T-cell (primary cell): ENCODE results near the gene CDC14A. TPM values are rescaled to one million over a fixed set of nuclear protein-coding genes. Genes with fewer than 3 reads are reported as not detected.

Source experiments
- ATAC-seq, 4 experiments: fragments of 200-7000 bp in 3 of 4; fragments of 150-1000 bp in 1 of 4; cut with Tn5 transposase; replicated peaks in 1 of 4; 1 replicate in 3 of 4; 2 replicates in 1 of 4; pipeline ENCODE4 v1.10.0; 2021; ENCODE audit warnings: moderate library complexity in 3 of 4, mild to moderate bottlenecking in 2 of 4, moderate number of reproducible peaks in 1 of 4
- CTCF ChIA-PET, 2 donors: fragments of 300-600 bp; sonication (Branson Sonifier 250); formaldehyde crosslinking; loops; one replicate each; lab custom pipeline; 2022; ENCODE audit warnings: antibody characterized with exemption in 2 of 2; lab: Charles Lee
- POLR2A ChIA-PET, 2 donors: fragments of 300-600 bp; sonication (Branson Sonifier 250); formaldehyde crosslinking; loops; one replicate each; lab custom pipeline; 2022; ENCODE audit warnings: antibody characterized with exemption in 2 of 2; lab: Charles Lee
- DNase-seq, 35 experiments: peaks; one replicate each; pipeline versions ENCODE4 v3.0.0 to v3.0.0-alpha.2; 2013 to 2023
- H3K27ac ChIP-seq: one replicate; pipeline ENCODE4 v1.5.1; 2013; ENCODE audit warnings: low read length
- H3K27me3 ChIP-seq, 2 experiments: replicated peaks in 1 of 2; 1 replicate in 1 of 2; 2 replicates in 1 of 2; pipeline versions ENCODE4 v1.6.1 to v1.7.0; 2013; ENCODE audit warnings: low read length in 1 of 2, mixed read lengths in 1 of 2; ENCODE audit not compliant: control insufficient read depth in 2 of 2, insufficient read depth in 2 of 2; ENCODE audit errors: extremely low read depth in 1 of 2
- H3K36me3 ChIP-seq, 2 donors: 1 replicate in 1 of 2; 2 replicates in 1 of 2; pipeline versions ENCODE4 v1.6.1 to v1.7.0; 2013; ENCODE audit warnings: low read length in 1 of 2; ENCODE audit not compliant: control insufficient read depth in 2 of 2, insufficient read depth in 1 of 2; ENCODE audit errors: extremely low read depth in 1 of 2
- H3K4me1 ChIP-seq, 2 experiments: 1 replicate in 1 of 2; 2 replicates in 1 of 2; pipeline versions ENCODE4 v1.6.1 to v1.7.0; 2013; ENCODE audit warnings: low read length in 2 of 2, mixed read lengths in 1 of 2; ENCODE audit not compliant: insufficient read depth in 2 of 2, control insufficient read depth in 1 of 2; ENCODE audit errors: extremely low read depth in 1 of 2
- H3K4me3 ChIP-seq, 2 donors: 1 replicate in 1 of 2; 2 replicates in 1 of 2; pipeline versions ENCODE4 v1.5.1 to v1.7.0; 2013; ENCODE audit warnings: mild to moderate bottlenecking in 2 of 2, low read length in 1 of 2, moderate library complexity in 1 of 2; ENCODE audit not compliant: control insufficient read depth in 1 of 2; ENCODE audit errors: extremely low read depth in 1 of 2
- H3K9me3 ChIP-seq: 2 replicates; pipeline ENCODE4 v1.7.0; 2013
- H3K27ac Mint-ChIP-seq, 2 donors: one replicate each; pipeline ENCODE4 v1.8.0; 2020 to 2021; ENCODE audit warnings: mild to moderate bottlenecking in 2 of 2, mixed read lengths in 2 of 2
- H3K27me3 Mint-ChIP-seq, 2 donors: one replicate each; pipeline ENCODE4 v1.8.0; 2021 to 2022; ENCODE audit warnings: mixed read lengths in 2 of 2
- H3K36me3 Mint-ChIP-seq: one replicate; pipeline ENCODE4 v1.8.0; 2021; ENCODE audit warnings: mixed read lengths
- H3K4me1 Mint-ChIP-seq, 3 donors: one replicate each; pipeline ENCODE4 v1.8.0; 2020 to 2022; ENCODE audit warnings: mixed read lengths in 3 of 3, mild to moderate bottlenecking in 1 of 3
- H3K4me3 Mint-ChIP-seq, 3 donors: one replicate each; pipeline ENCODE4 v1.8.0; 2020 to 2022; ENCODE audit warnings: mild to moderate bottlenecking in 3 of 3, mixed read lengths in 3 of 3, moderate library complexity in 3 of 3
- H3K9me3 Mint-ChIP-seq, 3 donors: one replicate each; pipeline ENCODE4 v1.8.0; 2020 to 2022; ENCODE audit warnings: mixed read lengths in 3 of 3
- WGBS: methylation state at CpG from one replicate; pipeline ENCODE4 v1.1.5; 2013; ENCODE audit warnings: missing lambda C conversion rate; ENCODE audit not compliant: insufficient coverage; 5-methylcytosine and 5-hydroxymethylcytosine counted together
- total RNA-seq, 35 experiments: library from RNA in 6 of 35; stranded (reverse) in 6 of 35; fragments of 120-200 nt in 1 of 35; gene quantifications; one replicate each; pipeline versions ENCODE4 v1.2.1 to v1.2.4 and lab custom pipeline; 2013 to 2026

Gene CDC14A
- total RNA-seq, 5 donors from 2014 or later (not counting 1 experiment from before 2014, with no cell fraction given) = 77.1 to 169 (median 91.6) TPM

DNA sequence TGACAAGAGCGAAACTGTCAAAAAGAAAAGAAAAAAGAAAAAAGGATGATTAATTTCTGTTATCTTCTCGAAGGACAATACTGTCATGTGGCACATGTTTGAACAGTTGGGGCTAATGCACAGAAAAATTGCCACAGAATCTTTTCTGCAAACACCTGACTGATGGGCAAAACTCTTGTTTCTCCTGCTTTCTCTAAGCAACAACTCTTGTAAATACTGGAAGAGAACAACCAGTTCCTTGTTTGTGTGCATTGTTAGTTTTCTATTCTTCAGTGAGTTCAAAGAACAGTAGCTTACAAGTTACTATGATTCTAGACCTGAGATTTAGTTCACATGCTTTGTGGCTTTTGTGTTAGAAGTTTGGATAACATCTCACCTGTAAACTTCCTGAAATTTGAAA, 60.7 kb downstream of the CDC14A start:
- H3K9me3 ChIP-seq = peaks cover 4% of the 10 kb centered on the region
- ChIA-PET POLR2A (interaction anchor here (0.6 to 1.0 kb wide), 3 partner anchors 11 to 503 kb away, joined by 3 read pairs; no protein-coding TSS in a partner anchor), CTCF (interaction anchor here in 1 of 2 donors (0.7 to 2.3 kb wide), 6 partner anchors 9 to 42 kb away, joined by 3 to 12 read pairs (median 4); no protein-coding TSS in a partner anchor)
- peak overlapping the region; percentile 82 to 92 for H3K27ac Mint-ChIP-seq
- 14% methylated on average over 1 of the region's 2 CpGs for WGBS
- peaks cover 84 to 88% (median 86%) of the 10 kb centered on the region in 3 donors for H3K4me1 Mint-ChIP-seq
- ATAC-seq (peak in 3 of 4 experiments; percentile 34 to 65 (median 49)), DNase-seq (no peak)
- peak overlapping the region; percentile 7 to 50 (median 38) for H3K4me3 Mint-ChIP-seq
- H3K36me3 ChIP-seq = peaks cover 0 to 23% of the 10 kb centered on the region in 2 donors
- H3K4me1 ChIP-seq = peaks cover 43 to 47% of the 10 kb centered on the region in 2 experiments
- peak overlapping the region; percentile 65 for H3K27ac ChIP-seq
- peaks cover 1 to 10% (median 9%) of the 10 kb centered on the region in 3 donors for H3K9me3 Mint-ChIP-seq
- no peak overlapping the region for H3K4me3 ChIP-seq
- no peaks in the 10 kb centered on the region for H3K27me3 ChIP-seq
- peaks cover 60% of the 10 kb centered on the region for H3K36me3 Mint-ChIP-seq
- H3K27me3 Mint-ChIP-seq = no peaks in the 10 kb centered on the region

DNA sequence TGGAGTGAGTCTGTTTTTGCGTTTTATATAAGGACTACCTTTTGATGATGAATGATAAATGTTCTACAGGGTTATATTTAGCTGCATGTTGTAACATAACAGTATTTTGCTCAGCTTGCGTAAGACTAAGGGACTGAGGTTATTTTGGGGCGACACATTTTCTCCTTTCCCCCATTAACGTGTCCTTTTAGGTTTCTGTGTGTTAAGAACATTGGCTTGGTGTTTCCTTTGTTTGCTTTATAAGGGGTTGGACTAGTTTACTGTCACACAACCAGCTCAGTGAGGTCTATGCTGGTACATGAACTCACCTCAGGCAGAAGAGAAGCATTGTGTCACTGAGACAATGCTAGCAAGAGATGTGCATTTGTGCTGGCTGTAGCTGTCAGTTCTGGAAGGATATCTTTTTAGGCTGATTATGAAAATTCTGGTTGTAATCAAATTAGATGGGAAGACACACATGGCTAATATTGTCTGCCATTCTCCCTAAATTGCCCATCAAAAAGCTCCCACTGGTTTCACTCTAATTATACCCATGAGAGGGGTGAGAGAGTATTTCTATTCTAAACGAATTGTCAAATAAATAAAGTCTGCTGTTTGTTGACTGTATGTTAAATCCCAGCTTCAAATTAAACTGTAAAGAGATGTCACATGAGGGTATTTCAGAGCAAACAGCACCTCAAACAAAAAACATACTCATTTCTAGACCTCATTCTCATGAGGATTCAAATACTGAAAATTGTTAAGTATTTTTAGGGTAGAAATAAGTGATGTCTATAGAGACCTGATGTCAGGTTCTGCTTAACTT, 62.6 kb downstream of the CDC14A start:
- peaks cover 83 to 85% (median 85%) of the 10 kb centered on the region in 3 donors for H3K4me1 Mint-ChIP-seq
- peak in 15 of 35 experiments; percentile 2 to 56 (median 17) for DNase-seq
- CTCF ChIA-PET = interaction anchor here (0.5 to 1.5 kb wide), 11 partner anchors 10 to 62 kb away, joined by 3 to 6 read pairs (median 4); no protein-coding TSS in a partner anchor
- H3K27ac ChIP-seq = peak overlapping the region; percentile 65
- H3K27ac Mint-ChIP-seq = peak overlapping the region; percentile 82 to 83
- H3K4me3 Mint-ChIP-seq = peak overlapping the region in 2 of 3 donors; percentile 28 to 41
- H3K36me3 Mint-ChIP-seq = peaks cover 58% of the 10 kb centered on the region
- peak; percentile 53 to 78 (median 55) for ATAC-seq
- H3K27me3 Mint-ChIP-seq = no peaks in the 10 kb centered on the region
- peaks cover 45 to 50% of the 10 kb centered on the region in 2 experiments for H3K4me1 ChIP-seq
- no peaks in the 10 kb centered on the region for H3K9me3 ChIP-seq
- peaks cover 7 to 24% of the 10 kb centered on the region in 2 donors for H3K36me3 ChIP-seq
- POLR2A ChIA-PET = interaction anchor here (0.5 to 1.9 kb wide), 16 partner anchors 8 to 1599 kb away, joined by 3 to 8 read pairs (median 4); partner anchors contain the start of gene CDC14A (in 1 of the 2)
- H3K27me3 ChIP-seq = no peaks in the 10 kb centered on the region
- WGBS = no CpG with 5 or more reads among the region's 5 CpGs
- peaks cover 5 to 10% (median 8%) of the 10 kb centered on the region in 3 donors for H3K9me3 Mint-ChIP-seq
- H3K4me3 ChIP-seq = no peak overlapping the region

DNA sequence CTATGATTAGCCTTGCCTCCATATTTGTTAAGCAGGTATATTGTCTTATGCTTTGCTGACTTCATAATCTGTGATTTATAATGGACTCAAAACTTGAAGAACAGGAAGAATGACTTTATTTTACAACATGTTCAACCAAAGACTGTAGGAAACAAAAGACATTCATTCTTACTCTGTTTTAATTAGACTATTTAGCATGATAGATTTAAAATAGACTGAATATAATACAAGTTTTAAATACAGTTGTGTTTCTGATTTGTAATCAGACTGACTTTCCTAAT, 63.1 kb downstream of the CDC14A start:
- Histone ChIP-seq H3K27ac (peak overlapping the region; percentile 65), H3K9me3 (no peaks in the 10 kb centered on the region), H3K36me3 (peaks cover 7 to 24% of the 10 kb centered on the region in 2 donors), H3K4me1 (peaks cover 40 to 50% of the 10 kb centered on the region in 2 experiments), H3K27me3 (no peaks in the 10 kb centered on the region), H3K4me3 (no peak overlapping the region)
- CTCF ChIA-PET = interaction anchor here in 1 of 2 donors (1.1 to 1.5 kb wide), 4 partner anchors 9 to 46 kb away, joined by 3 to 6 read pairs (median 6); no protein-coding TSS in a partner anchor
- no peak for ATAC-seq
- H3K4me3 Mint-ChIP-seq = peak overlapping the region in 1 of 3 donors; percentile 41
- peaks cover 58% of the 10 kb centered on the region for H3K36me3 Mint-ChIP-seq
- H3K27me3 Mint-ChIP-seq = no peaks in the 10 kb centered on the region
- peak overlapping the region; percentile 82 to 83 for H3K27ac Mint-ChIP-seq
- H3K9me3 Mint-ChIP-seq = peaks cover 5 to 10% (median 8%) of the 10 kb centered on the region in 3 donors
- POLR2A ChIA-PET = interaction anchor here (0.5 to 1.7 kb wide), 7 partner anchors 8 to 62 kb away, joined by 3 to 7 read pairs (median 4); no protein-coding TSS in a partner anchor
- no peak for DNase-seq
- peaks cover 83 to 90% (median 89%) of the 10 kb centered on the region in 3 donors for H3K4me1 Mint-ChIP-seq

DNA sequence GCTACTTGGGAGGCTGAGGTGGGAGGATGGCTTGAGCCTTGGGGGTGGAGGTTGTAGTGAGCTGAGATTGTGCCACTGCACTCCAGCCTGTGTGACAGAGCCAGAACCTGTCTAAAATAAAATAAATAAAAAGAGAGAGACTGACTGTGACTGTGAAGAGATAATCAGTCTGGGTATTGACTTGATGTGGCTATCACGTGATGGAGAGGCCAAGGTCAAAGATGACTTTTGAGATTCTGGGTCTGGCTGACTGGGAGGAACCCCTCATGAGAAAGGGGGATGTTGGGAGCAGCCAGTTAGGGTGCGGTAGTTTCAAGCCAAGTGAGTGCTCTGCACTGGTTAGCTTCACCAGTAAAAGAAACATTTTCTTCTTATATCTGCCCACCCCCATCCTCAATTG, 66.8 kb downstream of the CDC14A start:
- H3K27ac Mint-ChIP-seq = peak overlapping the region; percentile 93
- Histone ChIP-seq H3K4me3 (no peak overlapping the region), H3K27ac (peak overlapping the region; percentile 20), H3K9me3 (no peaks in the 10 kb centered on the region), H3K4me1 (peaks cover 28 to 37% of the 10 kb centered on the region in 2 experiments), H3K36me3 (peaks cover 7 to 24% of the 10 kb centered on the region in 2 donors), H3K27me3 (no peaks in the 10 kb centered on the region)
- ChIA-PET CTCF (interaction anchor here in 1 of 2 donors (0.6 to 1.0 kb wide), 2 partner anchors 30 to 35 kb away, joined by 3 to 5 read pairs; no protein-coding TSS in a partner anchor), POLR2A (interaction anchor here (0.6 kb wide), 2 partner anchors 37 to 883 kb away, joined by 3 to 5 read pairs; no protein-coding TSS in a partner anchor)
- ATAC-seq = no peak
- peak overlapping the region in 1 of 3 donors; percentile 4 for H3K4me3 Mint-ChIP-seq
- peaks cover 59% of the 10 kb centered on the region for H3K36me3 Mint-ChIP-seq
- DNase-seq = no peak
- WGBS = 100% methylated on average over 1 of the region's 2 CpGs
- peaks cover 83 to 91% (median 91%) of the 10 kb centered on the region in 3 donors for H3K4me1 Mint-ChIP-seq
- H3K9me3 Mint-ChIP-seq = peaks cover 5 to 10% (median 8%) of the 10 kb centered on the region in 3 donors
- H3K27me3 Mint-ChIP-seq = no peaks in the 10 kb centered on the region

DNA sequence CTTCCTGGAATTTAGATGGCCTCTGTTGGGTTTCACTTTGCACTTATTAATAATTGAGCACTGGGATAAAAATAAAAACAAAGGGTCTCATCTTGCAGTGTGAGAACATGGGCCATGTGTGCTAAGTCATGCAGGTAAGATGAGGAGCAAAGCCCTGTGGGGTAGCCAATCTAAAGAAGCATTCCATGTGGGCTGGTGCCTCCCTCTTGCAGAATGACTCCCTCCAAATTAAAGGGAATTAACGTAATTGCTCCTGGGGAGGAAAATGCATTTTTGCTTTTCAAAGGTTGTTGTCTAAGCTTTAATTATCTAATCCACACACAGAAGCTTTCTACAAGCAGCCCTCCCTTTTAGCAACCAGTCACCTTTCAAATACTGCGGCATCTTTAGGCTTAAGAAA, 69.8 kb downstream of the CDC14A start:
- peaks cover 69% of the 10 kb centered on the region for H3K36me3 Mint-ChIP-seq
- ChIA-PET POLR2A (interaction anchor here (0.6 to 2.5 kb wide), 13 partner anchors 8 to 74 kb away, joined by 3 to 17 read pairs (median 6); partner anchors contain the start of gene CDC14A (in 1 of the 2)), CTCF (interaction anchor here (0.7 to 2.6 kb wide), 10 partner anchors 9 to 38 kb away, joined by 3 to 17 read pairs (median 4); no protein-coding TSS in a partner anchor)

More for the DNA sequence above, 69.8 kb downstream of the CDC14A start:
- Histone ChIP-seq H3K27me3 (no peaks in the 10 kb centered on the region), H3K4me3 (peak overlapping the region in 1 of 2 donors; percentile 35), H3K4me1 (peaks cover 26 to 30% of the 10 kb centered on the region in 2 experiments), H3K27ac (peak overlapping the region; percentile 71), H3K9me3 (no peaks in the 10 kb centered on the region), H3K36me3 (peaks cover 7 to 32% of the 10 kb centered on the region in 2 donors)
- no peak for ATAC-seq
- WGBS = no CpG with 5 or more reads among the region's 2 CpGs
- Mint-ChIP-seq H3K9me3 (peaks cover 5 to 10% (median 8%) of the 10 kb centered on the region in 3 donors), H3K27me3 (no peaks in the 10 kb centered on the region), H3K27ac (peak overlapping the region; percentile 89 to 90), H3K4me1 (peaks cover 72 to 84% (median 82%) of the 10 kb centered on the region in 3 donors), H3K4me3 (peak overlapping the region; percentile 80 to 82 (median 80))
- DNase-seq = no peak
